ES-I3 (cell line): ENCODE data around the gene LSM14B.

Experiments used
- H3K36me3 ChIP-seq: 2 replicates; pipeline ENCODE4 v1.6.1; 2013; ENCODE audit warnings: mild to moderate bottlenecking, low read length, control low read depth, moderate library complexity; ENCODE audit not compliant: insufficient read depth
- H3K4me1 ChIP-seq: 2 replicates; pipeline ENCODE4 v1.6.1; 2013; ENCODE audit warnings: mild to moderate bottlenecking, control low read depth, low read length; ENCODE audit not compliant: insufficient read depth
- H3K9ac ChIP-seq: 2 replicates; pipeline ENCODE4 v1.6.1; 2013; ENCODE audit warnings: low read depth, mild to moderate bottlenecking, low read length, moderate library complexity
- H3K9me3 ChIP-seq: 2 replicates; pipeline ENCODE4 v1.6.1; 2013; ENCODE audit warnings: mild to moderate bottlenecking, low read length, moderate library complexity; ENCODE audit not compliant: control insufficient read depth, insufficient read depth

Gene LSM14B

GRCh38 chr20:62156254-62156556 lies 33.9 kb downstream of the LSM14B start:
- Histone ChIP-seq H3K36me3 (0 out of 2 replicates have a peak, but pooled peaks cover 2% of the 10 kb centered on the region), H3K4me1 (peaks cover 17% of the 10 kb centered on the region), H3K9me3 (no peaks in the 10 kb centered on the region), H3K9ac (no peak overlapping the region)

GRCh38 chr20:62156592-62157386 lies 34.5 kb downstream of the LSM14B start:
- Histone ChIP-seq H3K9me3 (no peaks in the 10 kb centered on the region), H3K4me1 (peaks cover 17% of the 10 kb centered on the region), H3K36me3 (peaks cover 5% of the 10 kb centered on the region; the same call in 1 of the 2 replicates), H3K9ac (no peak overlapping the region)

- H3K9ac ChIP-seq = no peak overlapping the region
- H3K36me3 ChIP-seq = peaks cover 5% of the 10 kb centered on the region; the same call in 1 of the 2 replicates
- H3K9me3 ChIP-seq = no peaks in the 10 kb centered on the region
- H3K4me1 ChIP-seq = peaks cover 17% of the 10 kb centered on the region
Observed at GRCh38 chr20:62157387-62158087, 35.3 kb downstream of the LSM14B start.

- Histone ChIP-seq H3K9ac (no peak overlapping the region), H3K4me1 (peaks cover 17% of the 10 kb centered on the region), H3K9me3 (no peaks in the 10 kb centered on the region), H3K36me3 (peaks cover 5% of the 10 kb centered on the region; the same call in 1 of the 2 replicates)
Observed at GRCh38 chr20:62158088-62158400, 35.8 kb downstream of the LSM14B start.

- Histone ChIP-seq H3K4me1 (peaks cover 17% of the 10 kb centered on the region), H3K9me3 (no peaks in the 10 kb centered on the region), H3K9ac (no peak overlapping the region), H3K36me3 (peaks cover 2% of the 10 kb centered on the region; the same call in 1 of the 2 replicates)
Observed at GRCh38 chr20:62158541-62158940, 36.3 kb downstream of the LSM14B start.

GRCh38 chr20:62159052-62159451 lies 36.8 kb downstream of the LSM14B start:
- no peaks in the 10 kb centered on the region for H3K9me3 ChIP-seq
- H3K9ac ChIP-seq = no peak overlapping the region
- H3K4me1 ChIP-seq = peaks cover 17% of the 10 kb centered on the region
- peaks cover 2% of the 10 kb centered on the region; the same call in 1 of the 2 replicates for H3K36me3 ChIP-seq

- H3K4me1 ChIP-seq = peaks cover 15% of the 10 kb centered on the region
- no peaks in the 10 kb centered on the region for H3K9me3 ChIP-seq
- peaks cover 2% of the 10 kb centered on the region; the same call in 1 of the 2 replicates for H3K36me3 ChIP-seq
- H3K9ac ChIP-seq = no peak overlapping the region
Observed at GRCh38 chr20:62159839-62160238, 37.6 kb downstream of the LSM14B start.

GRCh38 chr20:62160253-62160652 lies 38.0 kb downstream of the LSM14B start:
- H3K9me3 ChIP-seq = no peaks in the 10 kb centered on the region
- peaks cover 2% of the 10 kb centered on the region; the same call in 1 of the 2 replicates for H3K36me3 ChIP-seq
- H3K4me1 ChIP-seq = peaks cover 11% of the 10 kb centered on the region
- H3K9ac ChIP-seq = no peak overlapping the region

- Histone ChIP-seq H3K9me3 (no peaks in the 10 kb centered on the region), H3K9ac (no peak overlapping the region), H3K36me3 (peaks cover 6% of the 10 kb centered on the region), H3K4me1 (peaks cover 6% of the 10 kb centered on the region; the same call in 1 of the 2 replicates)
Observed at GRCh38 chr20:62160876-62161275, 38.6 kb downstream of the LSM14B start.

- Histone ChIP-seq H3K4me1 (peaks cover 4% of the 10 kb centered on the region; the same call in 1 of the 2 replicates), H3K9ac (no peak overlapping the region), H3K9me3 (no peaks in the 10 kb centered on the region), H3K36me3 (peaks cover 6% of the 10 kb centered on the region)
Observed at GRCh38 chr20:62161347-62161746, 39.1 kb downstream of the LSM14B start.

GRCh38 chr20:62162765-62163484 lies 40.6 kb downstream of the LSM14B start:
- no peak overlapping the region for H3K9ac ChIP-seq
- H3K36me3 ChIP-seq = peaks cover 6% of the 10 kb centered on the region

GRCh38 chr20:62163485-62163865 lies 41.2 kb downstream of the LSM14B start:
- H3K9ac ChIP-seq = no peak overlapping the region
- H3K36me3 ChIP-seq = peaks cover 6% of the 10 kb centered on the region

More at GRCh38 chr20:62162765-62163484, 40.6 kb downstream of the LSM14B start:
- Histone ChIP-seq H3K9me3 (no peaks in the 10 kb centered on the region), H3K4me1 (no peaks in the 10 kb centered on the region)

GRCh38 chr20:62163986-62164762 lies 41.9 kb downstream of the LSM14B start:
- Histone ChIP-seq H3K9ac (no peak overlapping the region), H3K36me3 (peaks cover 6% of the 10 kb centered on the region), H3K9me3 (no peaks in the 10 kb centered on the region), H3K4me1 (no peaks in the 10 kb centered on the region)

More at GRCh38 chr20:62163485-62163865, 41.2 kb downstream of the LSM14B start:
- Histone ChIP-seq H3K4me1 (no peaks in the 10 kb centered on the region), H3K9me3 (no peaks in the 10 kb centered on the region)
